Endodermal cell (in vitro differentiated cells): ENCODE data around the gene ITPKA. TPM values are rescaled to one million over a fixed set of nuclear protein-coding genes. Genes with fewer than 3 reads are reported as not detected.
A peak's percentile ranks its signal among the peaks of the same experiment; 100 is the strongest.
"Not testable (repeated sequence)": the region's sequence is repeated elsewhere in the genome, so short reads cannot be mapped to it uniquely, and the experiment has no call there.

Experiments
- DNase-seq: peaks from one replicate; pipeline ENCODE4 v3.0.0-alpha.2; 2017
- H3K27ac ChIP-seq: 2 replicates; pipeline ENCODE4 v1.5.1; 2013; ENCODE audit warnings: mild to moderate bottlenecking, low read depth, low read length, moderate library complexity
- H3K27me3 ChIP-seq: 2 replicates; pipeline ENCODE4 v1.6.1; 2013; ENCODE audit warnings: mild to moderate bottlenecking, low read length, moderate library complexity; ENCODE audit not compliant: insufficient read depth, control insufficient read depth, poor library complexity, severe bottlenecking
- H3K36me3 ChIP-seq: 2 replicates; pipeline ENCODE4 v1.7.0; 2013; ENCODE audit warnings: mild to moderate bottlenecking, low read length, moderate library complexity; ENCODE audit not compliant: control insufficient read depth, insufficient read depth
- H3K4me1 ChIP-seq: one replicate; pipeline ENCODE4 v1.7.0; 2013; ENCODE audit warnings: low read length; ENCODE audit not compliant: control insufficient read depth, insufficient read depth
- H3K4me3 ChIP-seq: 2 replicates; pipeline ENCODE4 v1.5.1; 2013; ENCODE audit warnings: mild to moderate bottlenecking, low read length, moderate library complexity
- H3K9ac ChIP-seq: 2 replicates; pipeline ENCODE4 v1.6.1; 2013; ENCODE audit warnings: mild to moderate bottlenecking, low read length, moderate library complexity; ENCODE audit not compliant: poor library complexity, severe bottlenecking; ENCODE audit errors: extremely low read depth
- H3K9me3 ChIP-seq: 2 replicates; pipeline ENCODE4 v1.6.1; 2013; ENCODE audit warnings: mild to moderate bottlenecking, low read length, moderate library complexity; ENCODE audit not compliant: control insufficient read depth
- H3K27ac Mint-ChIP-seq: 2 replicates; pipeline ENCODE4 v1.8.0; 2020; ENCODE audit warnings: mixed read lengths
- H3K27me3 Mint-ChIP-seq: 2 replicates; pipeline ENCODE4 v1.8.0; 2021; ENCODE audit warnings: mild to moderate bottlenecking, mixed read lengths; ENCODE audit not compliant: insufficient read depth
- H3K36me3 Mint-ChIP-seq: 2 replicates; pipeline ENCODE4 v1.8.0; 2020; ENCODE audit warnings: low read depth, mixed read lengths
- H3K4me1 Mint-ChIP-seq: 2 replicates; pipeline ENCODE4 v1.8.0; 2020; ENCODE audit warnings: mixed read lengths
- H3K4me3 Mint-ChIP-seq: 2 replicates; pipeline ENCODE4 v1.8.0; 2020; ENCODE audit warnings: mild to moderate bottlenecking, moderate library complexity, mixed read lengths
- H3K9me3 Mint-ChIP-seq: 2 replicates; pipeline ENCODE4 v1.8.0; 2020; ENCODE audit warnings: mild to moderate bottlenecking, mixed read lengths
- WGBS, 2 experiments: methylation state at CpG; one replicate each; pipeline versions ENCODE4 v1.1.5 to v1.1.7; 2013; ENCODE audit warnings: missing lambda C conversion rate in 2 of 2, mixed read lengths in 1 of 2; ENCODE audit not compliant: insufficient coverage in 1 of 2, insufficient read length in 1 of 2; 5-methylcytosine and 5-hydroxymethylcytosine counted together
- total RNA-seq, 2 donors: library from RNA; stranded (reverse); fragmentation: NEBNext Ultra II Directional in 1 of 2; extraction: Animal tissue kit (Norgen Biotek cat#: 25700) in 1 of 2; gene quantifications; 2 replicates in 1 of 2; 3 replicates in 1 of 2; pipeline ENCODE4 v1.2.1, GENCODE V29; 2021
- TF ChIP-seq, protein P1 (sequence below): fragments of 200-600 bp; sonication (generic); conservative IDR thresholded peaks from 2 replicates; pipeline ENCODE4 v1.5.0; 2021; ENCODE audit warnings: antibody characterized with exemption, mild to moderate bottlenecking

The ITPKA gene
- total RNA-seq, 2 donors from 2014 or later: 0.75 to 1.2 TPM

DNA sequence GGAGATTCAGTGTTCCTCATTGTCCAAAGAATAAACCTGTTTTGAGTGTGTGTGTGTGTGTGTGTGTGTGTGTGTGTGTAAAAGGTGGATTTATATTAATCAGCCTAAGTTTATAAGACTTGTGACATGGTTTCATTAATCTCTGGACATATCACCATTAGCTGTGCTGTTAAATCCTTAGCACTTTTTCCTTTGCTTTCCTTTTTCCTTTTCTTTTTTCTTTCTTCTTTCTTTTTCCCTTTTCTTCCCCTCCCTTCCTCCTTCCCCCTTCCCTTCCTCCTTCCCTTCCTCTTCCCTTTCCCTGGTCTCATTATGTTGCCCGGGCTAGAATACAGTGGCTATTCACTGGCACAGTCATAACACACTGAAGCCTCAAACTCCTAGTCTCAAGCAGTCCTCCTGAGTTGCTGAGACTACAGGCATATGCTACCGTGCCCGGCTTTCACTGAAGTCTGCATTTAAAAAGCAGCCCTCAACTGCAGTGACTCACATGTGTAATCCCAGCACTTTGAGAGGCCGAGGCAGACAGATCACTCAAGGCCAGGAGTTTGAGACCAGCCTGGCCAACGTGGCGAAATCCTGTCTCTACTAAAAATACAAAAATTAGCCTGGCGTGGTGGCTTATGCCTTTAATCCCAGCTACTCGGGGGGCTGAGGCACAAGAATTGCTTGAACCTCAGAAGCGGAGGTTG is 28.6 kb upstream of the ITPKA start:
- peak overlapping the region; percentile 37 for H3K27ac Mint-ChIP-seq
- Histone ChIP-seq H3K9ac (no peak overlapping the region), H3K27me3 (no peaks in the 10 kb centered on the region), H3K4me3 (no peak overlapping the region), H3K27ac (peak overlapping the region; percentile 38), H3K9me3 (no peaks in the 10 kb centered on the region), H3K36me3 (peaks cover 70% of the 10 kb centered on the region), H3K4me1 (no peaks in the 10 kb centered on the region)
- peaks cover 2% of the 10 kb centered on the region for H3K9me3 Mint-ChIP-seq
- no peaks in the 10 kb centered on the region for H3K27me3 Mint-ChIP-seq
- DNase-seq: no peak
- H3K4me3 Mint-ChIP-seq: no peak overlapping the region
- no peaks in the 10 kb centered on the region for H3K4me1 Mint-ChIP-seq
- peaks cover 72% of the 10 kb centered on the region for H3K36me3 Mint-ChIP-seq
- TF ChIP-seq, protein P1, sequence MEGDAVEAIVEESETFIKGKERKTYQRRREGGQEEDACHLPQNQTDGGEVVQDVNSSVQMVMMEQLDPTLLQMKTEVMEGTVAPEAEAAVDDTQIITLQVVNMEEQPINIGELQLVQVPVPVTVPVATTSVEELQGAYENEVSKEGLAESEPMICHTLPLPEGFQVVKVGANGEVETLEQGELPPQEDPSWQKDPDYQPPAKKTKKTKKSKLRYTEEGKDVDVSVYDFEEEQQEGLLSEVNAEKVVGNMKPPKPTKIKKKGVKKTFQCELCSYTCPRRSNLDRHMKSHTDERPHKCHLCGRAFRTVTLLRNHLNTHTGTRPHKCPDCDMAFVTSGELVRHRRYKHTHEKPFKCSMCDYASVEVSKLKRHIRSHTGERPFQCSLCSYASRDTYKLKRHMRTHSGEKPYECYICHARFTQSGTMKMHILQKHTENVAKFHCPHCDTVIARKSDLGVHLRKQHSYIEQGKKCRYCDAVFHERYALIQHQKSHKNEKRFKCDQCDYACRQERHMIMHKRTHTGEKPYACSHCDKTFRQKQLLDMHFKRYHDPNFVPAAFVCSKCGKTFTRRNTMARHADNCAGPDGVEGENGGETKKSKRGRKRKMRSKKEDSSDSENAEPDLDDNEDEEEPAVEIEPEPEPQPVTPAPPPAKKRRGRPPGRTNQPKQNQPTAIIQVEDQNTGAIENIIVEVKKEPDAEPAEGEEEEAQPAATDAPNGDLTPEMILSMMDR: no peak
- 87 to 89% methylated on average over 9 of the region's 9 CpGs for WGBS, 2 experiments

DNA sequence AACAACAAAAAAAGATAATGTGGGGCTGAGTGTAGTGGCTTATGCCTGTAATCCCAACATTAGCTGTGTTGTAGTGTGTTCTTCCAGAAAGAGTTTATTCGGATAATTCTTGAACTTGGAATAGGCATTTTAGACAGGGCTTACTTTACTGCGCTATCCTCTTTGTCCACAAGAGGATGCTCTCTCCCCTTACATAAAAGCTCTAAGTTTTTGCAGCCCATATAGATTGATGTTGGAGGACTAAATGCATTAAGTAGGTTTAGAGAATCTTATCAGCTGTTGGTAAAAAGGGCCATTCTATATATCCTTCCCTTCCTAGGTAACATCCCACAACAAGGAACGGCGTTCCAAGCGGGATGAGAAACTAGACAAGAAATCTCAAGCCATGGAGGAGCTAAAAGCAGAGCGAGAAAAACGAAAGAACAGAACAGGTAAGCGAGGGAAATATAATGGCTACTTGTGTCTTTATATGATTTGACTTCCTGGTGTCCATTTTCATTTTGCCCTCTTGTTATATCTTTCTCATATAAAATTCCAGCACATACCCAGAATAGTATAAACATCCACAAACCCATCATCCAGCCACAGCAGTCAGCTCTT is 27.8 kb upstream of the ITPKA start:
- DNase-seq: no peak
- WGBS, 2 experiments: 89 to 90% methylated on average over 4 to 8 of the region's 8 CpGs
- Mint-ChIP-seq H3K4me1 (no peaks in the 10 kb centered on the region), H3K4me3 (no peak overlapping the region), H3K36me3 (peaks cover 75% of the 10 kb centered on the region), H3K27ac (no peak overlapping the region), H3K9me3 (peaks cover 2% of the 10 kb centered on the region), H3K27me3 (no peaks in the 10 kb centered on the region)
- Histone ChIP-seq H3K4me1 (no peaks in the 10 kb centered on the region), H3K27me3 (no peaks in the 10 kb centered on the region), H3K4me3 (no peak overlapping the region), H3K9me3 (no peaks in the 10 kb centered on the region), H3K27ac (no peak overlapping the region), H3K9ac (no peak overlapping the region), H3K36me3 (peaks cover 78% of the 10 kb centered on the region)
- TF ChIP-seq, protein P1: peak; percentile 93

DNA sequence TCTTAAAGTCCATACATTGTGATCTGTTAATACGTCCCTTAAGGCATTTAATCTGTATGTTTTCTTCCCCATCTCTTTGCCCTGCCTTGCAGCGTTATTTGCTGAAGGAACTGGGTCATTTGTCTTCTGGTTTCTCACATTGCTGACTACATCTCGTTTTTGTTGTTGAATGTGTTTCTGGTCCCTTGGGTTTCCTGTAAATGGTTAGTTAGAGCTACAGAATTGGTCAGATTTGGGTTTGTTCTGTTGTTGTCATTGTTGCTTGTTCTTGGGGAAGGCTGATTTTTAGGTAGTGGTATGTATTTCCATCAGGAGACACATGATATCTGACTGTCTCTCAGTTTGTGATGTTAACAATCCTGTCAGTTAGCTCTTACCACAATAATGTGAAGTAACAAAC is 27.0 kb upstream of the ITPKA start:
- TF ChIP-seq, protein P1: no peak
- H3K4me3 ChIP-seq: no peak overlapping the region
- H3K36me3 Mint-ChIP-seq: peaks cover 81% of the 10 kb centered on the region
- DNase-seq: no peak
- peaks cover 2% of the 10 kb centered on the region for H3K9me3 Mint-ChIP-seq
- H3K4me1 ChIP-seq: no peaks in the 10 kb centered on the region
- H3K9ac ChIP-seq: no peak overlapping the region
- no peak overlapping the region for H3K27ac ChIP-seq
- no peak overlapping the region for H3K4me3 Mint-ChIP-seq
- H3K4me1 Mint-ChIP-seq: no peaks in the 10 kb centered on the region
- no peaks in the 10 kb centered on the region for H3K27me3 Mint-ChIP-seq
- WGBS, 2 experiments: 87 to 100% methylated on average over 3 of the region's 3 CpGs
- H3K27me3 ChIP-seq: no peaks in the 10 kb centered on the region
- peaks cover 84% of the 10 kb centered on the region for H3K36me3 ChIP-seq
- H3K27ac Mint-ChIP-seq: no peak overlapping the region
- no peaks in the 10 kb centered on the region for H3K9me3 ChIP-seq

DNA sequence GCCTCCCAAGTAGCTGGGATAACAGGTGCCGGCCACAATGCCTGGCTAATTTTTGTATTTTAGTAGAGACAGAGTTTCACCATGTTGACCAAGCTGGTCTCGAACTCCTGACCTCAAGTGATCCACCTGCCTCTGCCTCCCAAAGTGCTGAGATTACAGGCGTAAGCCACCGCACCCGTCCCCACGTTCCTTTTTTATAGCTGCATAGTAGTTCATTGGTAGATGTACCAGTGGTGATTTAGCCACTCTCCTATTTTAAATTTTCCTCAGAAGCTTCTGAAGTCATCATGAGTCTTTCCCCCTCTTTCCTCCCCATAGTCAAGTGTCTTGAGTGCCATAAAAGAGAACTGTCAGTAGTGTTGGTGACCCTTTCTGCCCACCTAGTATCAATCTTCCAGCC is 24.0 kb upstream of the ITPKA start:
- not testable (repeated sequence) for H3K9ac ChIP-seq, H3K9me3 Mint-ChIP-seq, H3K27me3 Mint-ChIP-seq, H3K27me3 ChIP-seq, H3K4me1 ChIP-seq, H3K4me1 Mint-ChIP-seq, H3K4me3 ChIP-seq, H3K27ac ChIP-seq, H3K4me3 Mint-ChIP-seq, H3K9me3 ChIP-seq, H3K27ac Mint-ChIP-seq, DNase-seq
- H3K36me3 Mint-ChIP-seq: peaks cover 71% of the 10 kb centered on the region
- 97 to 100% methylated on average over 2 to 6 of the region's 6 CpGs for WGBS, 2 experiments
- H3K36me3 ChIP-seq: peaks cover 76% of the 10 kb centered on the region
